Measurements from ENCODE around the gene FBXL4. TPM values are rescaled to one million over a fixed set of nuclear protein-coding genes. Genes with fewer than 3 reads are reported as not detected.
A peak's percentile ranks its signal among the peaks of the same experiment; 100 is the strongest.
"Not testable (repeated sequence)": the region's sequence is repeated elsewhere in the genome, so short reads cannot be mapped to it uniquely, and the experiment has no call there.

FBXL4 gene
- total RNA-seq, 2 donors from 2014 or later: 16.5 to 19.0 TPM

GRCh38 chr6:98941319-98941718, 6.4 kb downstream of the FBXL4 start:
- peaks cover 23 to 35% of the 10 kb centered on the region in 2 donors for H3K36me3 Mint-ChIP-seq (ENCODE audit: insufficient read depth in 2 of 2)
- peak overlapping the region in 1 of 2 donors; percentile 52 for H3K4me3 Mint-ChIP-seq
- H3K27ac Mint-ChIP-seq: no peak overlapping the region
- H3K9me3 Mint-ChIP-seq: peaks cover 4 to 6% of the 10 kb centered on the region in 2 donors
- no peak for DNase-seq
- H3K4me1 Mint-ChIP-seq (ENCODE audit: low read depth): peaks cover 59% of the 10 kb centered on the region
- peak in 1 of 2 donors; percentile 30 for ATAC-seq (replicated peaks in 1 of 2)
- H3K27me3 Mint-ChIP-seq (ENCODE audit: low read depth): no peaks in the 10 kb centered on the region

DNA sequence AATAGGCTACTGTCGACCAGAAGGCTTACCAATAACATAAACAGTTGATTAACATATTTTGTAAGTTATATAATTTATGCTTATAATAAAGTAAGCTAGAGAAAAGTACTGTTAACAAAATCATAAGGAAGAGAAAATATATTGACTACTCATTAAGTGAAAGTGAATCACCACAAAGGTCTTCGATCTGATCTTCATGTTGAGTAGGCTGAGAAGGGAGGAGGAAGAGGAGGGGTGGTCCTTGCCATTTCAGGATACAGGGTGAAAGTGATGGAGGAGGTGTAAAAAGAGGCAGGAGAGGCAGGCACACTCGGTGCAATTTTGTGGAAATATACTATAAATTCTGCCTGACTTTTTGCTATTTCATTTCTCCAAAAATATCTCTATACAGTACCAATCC, 10.4 kb downstream of the FBXL4 start:
- Mint-ChIP-seq H3K27ac (no peak overlapping the region), H3K4me3 (peak overlapping the region in 1 of 2 donors; percentile 7), H3K9me3 (peaks cover 1 to 6% of the 10 kb centered on the region in 2 donors), H3K4me1 (ENCODE audit: low read depth) (peaks cover 48% of the 10 kb centered on the region), H3K36me3 (ENCODE audit: insufficient read depth in 2 of 2) (peaks cover 19 to 32% of the 10 kb centered on the region in 2 donors), H3K27me3 (ENCODE audit: low read depth) (no peaks in the 10 kb centered on the region)
- DNase-seq (no peak), ATAC-seq (replicated peaks in 1 of 2) (peak in 1 of 2 donors; percentile 38)

GRCh38 chr6:98932381-98932780, 15.4 kb downstream of the FBXL4 start:
- no peak overlapping the region for H3K4me3 Mint-ChIP-seq
- peaks cover 0 to 16% of the 10 kb centered on the region in 2 donors for H3K36me3 Mint-ChIP-seq (ENCODE audit: insufficient read depth in 2 of 2)
- no peak for DNase-seq
- no peak for ATAC-seq (replicated peaks in 1 of 2)
- H3K27ac Mint-ChIP-seq: no peak overlapping the region
- no peaks in the 10 kb centered on the region for H3K9me3 Mint-ChIP-seq
- H3K4me1 Mint-ChIP-seq (ENCODE audit: low read depth): peaks cover 43% of the 10 kb centered on the region
- H3K27me3 Mint-ChIP-seq (ENCODE audit: low read depth): no peaks in the 10 kb centered on the region

GRCh38 chr6:98931696-98932095, 16.1 kb downstream of the FBXL4 start:
- Mint-ChIP-seq H3K4me1 (ENCODE audit: low read depth) (peaks cover 41% of the 10 kb centered on the region), H3K36me3 (ENCODE audit: insufficient read depth in 2 of 2) (peaks cover 0 to 16% of the 10 kb centered on the region in 2 donors), H3K27ac (no peak overlapping the region), H3K9me3 (no peaks in the 10 kb centered on the region), H3K4me3 (no peak overlapping the region), H3K27me3 (ENCODE audit: low read depth) (no peaks in the 10 kb centered on the region)
- DNase-seq (no peak), ATAC-seq (replicated peaks in 1 of 2) (no peak)

DNA sequence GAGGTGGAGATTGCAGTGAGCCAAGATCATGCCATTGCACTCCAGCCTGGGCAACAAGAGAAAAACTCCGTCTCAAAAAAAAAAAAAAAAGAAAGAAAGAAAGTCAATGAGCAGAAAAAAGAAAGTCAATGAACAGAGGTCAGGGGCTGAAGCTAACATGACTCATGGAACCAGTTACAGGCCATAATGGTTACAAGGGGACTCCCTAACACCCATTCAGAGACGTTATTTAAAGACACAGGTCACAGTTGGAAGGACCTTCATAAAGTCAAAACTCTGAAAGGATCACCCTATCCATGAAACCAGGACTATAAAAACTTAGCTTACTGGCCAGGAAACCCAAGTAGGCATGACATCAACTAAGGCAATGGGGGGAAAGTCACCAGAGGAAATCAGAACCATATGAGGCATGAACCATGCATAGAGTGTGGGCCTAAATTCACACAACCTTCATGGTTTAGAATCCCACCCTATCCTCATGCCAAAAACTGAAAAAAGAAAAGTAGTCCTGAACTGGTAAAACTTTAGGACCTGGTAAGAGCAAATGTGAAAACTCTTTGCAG, 18.2 kb downstream of the FBXL4 start:
- Mint-ChIP-seq H3K27ac (no peak overlapping the region), H3K36me3 (ENCODE audit: insufficient read depth in 2 of 2) (peaks cover 0 to 19% of the 10 kb centered on the region in 2 donors), H3K9me3 (no peaks in the 10 kb centered on the region)

GRCh38 chr6:98928688-98929087, 19.1 kb downstream of the FBXL4 start:
- Mint-ChIP-seq H3K27me3 (ENCODE audit: low read depth) (no peaks in the 10 kb centered on the region), H3K27ac (peak overlapping the region; percentile 8), H3K4me1 (ENCODE audit: low read depth) (peaks cover 29% of the 10 kb centered on the region), H3K36me3 (ENCODE audit: insufficient read depth in 2 of 2) (peaks cover 0 to 15% of the 10 kb centered on the region in 2 donors), H3K4me3 (no peak overlapping the region), H3K9me3 (no peaks in the 10 kb centered on the region)
- DNase-seq (no peak), ATAC-seq (replicated peaks in 1 of 2) (no peak)

More for the DNA sequence above, 18.2 kb downstream of the FBXL4 start:
- Mint-ChIP-seq H3K4me3 (no peak overlapping the region), H3K4me1 (ENCODE audit: low read depth) (peaks cover 38% of the 10 kb centered on the region), H3K27me3 (ENCODE audit: low read depth) (no peaks in the 10 kb centered on the region)
- ATAC-seq (replicated peaks in 1 of 2) (no peak), DNase-seq (no peak)

DNA sequence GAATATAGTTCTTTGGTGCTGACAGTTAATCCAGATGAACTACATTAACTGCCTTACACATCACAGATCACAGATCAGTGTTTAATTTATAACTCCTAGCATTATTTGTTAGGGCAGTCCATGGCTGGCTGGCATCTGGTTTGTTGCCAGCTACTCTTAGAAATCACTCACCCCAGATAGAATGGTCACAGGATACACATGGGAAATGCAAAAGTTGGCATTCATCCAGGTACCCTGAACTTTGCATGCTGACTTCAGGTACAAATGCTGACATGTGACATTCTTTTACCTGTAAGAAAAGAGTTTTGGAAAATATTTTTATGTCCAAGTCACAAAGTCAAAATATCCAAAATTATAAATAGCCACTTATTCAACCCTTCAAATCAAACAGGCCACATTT, 20.2 kb downstream of the FBXL4 start:
- Mint-ChIP-seq H3K4me1 (ENCODE audit: low read depth) (peaks cover 21% of the 10 kb centered on the region), H3K9me3 (no peaks in the 10 kb centered on the region), H3K27ac (no peak overlapping the region), H3K27me3 (ENCODE audit: low read depth) (no peaks in the 10 kb centered on the region), H3K36me3 (ENCODE audit: insufficient read depth in 2 of 2) (peaks cover 3 to 12% of the 10 kb centered on the region in 2 donors), H3K4me3 (no peak overlapping the region)
- no peak for DNase-seq
- no peak for ATAC-seq (replicated peaks in 1 of 2)

GRCh38 chr6:98925831-98926230, 21.9 kb downstream of the FBXL4 start:
- ATAC-seq (replicated peaks in 1 of 2) (no peak), DNase-seq (no peak)
- peaks cover 3 to 8% of the 10 kb centered on the region in 2 donors for H3K36me3 Mint-ChIP-seq (ENCODE audit: insufficient read depth in 2 of 2)
- H3K27ac Mint-ChIP-seq: no peak overlapping the region
- no peaks in the 10 kb centered on the region for H3K27me3 Mint-ChIP-seq (ENCODE audit: low read depth)
- H3K4me1 Mint-ChIP-seq (ENCODE audit: low read depth): peaks cover 16% of the 10 kb centered on the region
- H3K4me3 Mint-ChIP-seq: no peak overlapping the region
- no peaks in the 10 kb centered on the region for H3K9me3 Mint-ChIP-seq

DNA sequence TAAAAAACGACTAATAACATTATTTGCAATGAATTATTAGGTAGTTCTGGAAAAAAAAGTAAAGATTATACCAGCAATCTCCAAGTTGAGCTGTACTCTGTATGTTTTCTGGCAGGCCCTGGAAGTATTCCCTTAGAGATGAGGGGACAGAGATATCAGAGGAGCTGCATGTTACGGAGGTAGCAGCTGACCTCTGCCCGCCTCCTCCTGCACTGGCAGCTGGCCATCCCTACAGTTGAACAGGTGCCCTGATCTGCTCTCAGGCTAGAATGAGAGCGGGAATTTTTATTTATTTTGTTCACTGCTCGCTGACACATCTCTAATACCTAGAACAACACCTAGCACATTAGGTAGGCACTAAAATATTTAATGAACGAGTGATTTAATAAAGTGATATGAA, 23.1 kb downstream of the FBXL4 start:
- ATAC-seq (replicated peaks in 1 of 2) (no peak), DNase-seq (no peak)
- no peak overlapping the region for H3K27ac Mint-ChIP-seq
- no peaks in the 10 kb centered on the region for H3K9me3 Mint-ChIP-seq
- no peak overlapping the region for H3K4me3 Mint-ChIP-seq
- H3K36me3 Mint-ChIP-seq (ENCODE audit: insufficient read depth in 2 of 2): peaks cover 3 to 6% of the 10 kb centered on the region in 2 donors
- peaks cover 10% of the 10 kb centered on the region for H3K4me1 Mint-ChIP-seq (ENCODE audit: low read depth)
- no peaks in the 10 kb centered on the region for H3K27me3 Mint-ChIP-seq (ENCODE audit: low read depth)

DNA sequence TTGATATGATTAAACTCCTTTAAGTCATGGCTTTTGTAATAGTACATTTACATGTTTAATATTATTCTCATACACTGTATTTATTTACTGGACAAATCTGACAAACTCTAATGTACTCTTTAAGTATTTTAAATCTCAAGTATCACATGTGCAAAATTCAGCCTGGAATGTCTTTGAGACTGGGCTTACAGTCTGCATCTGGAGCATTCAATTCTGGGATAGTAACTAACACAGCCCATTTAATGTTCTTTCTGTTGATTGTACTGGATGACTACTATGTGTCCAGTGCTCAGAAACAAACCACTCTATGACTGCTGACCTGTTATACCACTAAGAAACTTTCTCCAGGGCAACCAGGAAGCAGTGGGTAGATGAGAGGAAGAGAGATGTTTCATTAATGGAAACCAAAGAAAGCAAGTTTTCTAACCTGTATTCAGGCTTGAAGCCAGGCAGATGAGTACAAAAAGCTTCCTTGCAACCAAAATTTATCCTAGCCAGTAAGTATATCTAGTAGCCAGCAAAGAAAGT, 26.8 kb downstream of the FBXL4 start:
- DNase-seq: no peak
- Mint-ChIP-seq H3K27ac (no peak overlapping the region), H3K27me3 (ENCODE audit: low read depth) (no peaks in the 10 kb centered on the region), H3K4me3 (no peak overlapping the region), H3K9me3 (no peaks in the 10 kb centered on the region), H3K36me3 (ENCODE audit: insufficient read depth in 2 of 2) (peaks cover 6 to 10% of the 10 kb centered on the region in 2 donors), H3K4me1 (ENCODE audit: low read depth) (no peaks in the 10 kb centered on the region)
- no peak for ATAC-seq (replicated peaks in 1 of 2)

DNA sequence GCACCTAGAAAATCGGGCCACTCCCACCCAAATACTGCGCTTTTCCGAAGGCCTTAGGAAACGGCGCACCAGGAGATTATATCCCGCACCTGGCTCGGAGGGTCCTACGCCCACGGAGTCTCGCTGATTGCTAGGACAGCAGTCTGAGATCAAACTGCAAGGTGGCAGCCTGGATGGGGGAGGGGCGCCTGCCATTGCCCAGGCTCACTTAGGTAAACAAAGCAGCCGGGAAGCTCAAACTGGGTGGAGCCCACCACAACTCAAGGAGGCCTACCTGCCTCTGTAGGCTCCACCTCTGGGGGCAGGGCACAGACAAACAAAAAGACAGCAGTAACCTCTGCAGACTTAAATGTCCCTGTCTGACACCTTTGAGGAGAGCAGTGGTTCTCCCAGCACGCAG, 36.8 kb downstream of the FBXL4 start:
- not testable (repeated sequence) for H3K27ac Mint-ChIP-seq; ATAC-seq (replicated peaks in 1 of 2); H3K27me3 Mint-ChIP-seq (ENCODE audit: low read depth); H3K4me3 Mint-ChIP-seq; H3K4me1 Mint-ChIP-seq (ENCODE audit: low read depth); DNase-seq
- Mint-ChIP-seq H3K9me3 (peaks cover 5 to 16% of the 10 kb centered on the region in 2 donors), H3K36me3 (ENCODE audit: insufficient read depth in 2 of 2) (peaks cover 19 to 45% of the 10 kb centered on the region in 2 donors)

GRCh38 chr6:98909236-98909635, 38.5 kb downstream of the FBXL4 start:
- DNase-seq (no peak), ATAC-seq (replicated peaks in 1 of 2) (no peak)
- H3K9me3 Mint-ChIP-seq: peaks cover 5 to 16% of the 10 kb centered on the region in 2 donors
- no peak overlapping the region for H3K4me3 Mint-ChIP-seq
- no peaks in the 10 kb centered on the region for H3K27me3 Mint-ChIP-seq (ENCODE audit: low read depth)
- H3K4me1 Mint-ChIP-seq (ENCODE audit: low read depth): no peaks in the 10 kb centered on the region
- peaks cover 21 to 45% of the 10 kb centered on the region in 2 donors for H3K36me3 Mint-ChIP-seq (ENCODE audit: insufficient read depth in 2 of 2)
- H3K27ac Mint-ChIP-seq: no peak overlapping the region

- H3K27ac Mint-ChIP-seq; H3K27me3 Mint-ChIP-seq (ENCODE audit: low read depth); ATAC-seq (replicated peaks in 1 of 2); H3K4me1 Mint-ChIP-seq (ENCODE audit: low read depth); DNase-seq; H3K9me3 Mint-ChIP-seq; H3K4me3 Mint-ChIP-seq: not testable (repeated sequence)
- peaks cover 11 to 40% of the 10 kb centered on the region in 2 donors for H3K36me3 Mint-ChIP-seq (ENCODE audit: insufficient read depth in 2 of 2)
Observed at GRCh38 chr6:98906342-98906741, 41.4 kb downstream of the FBXL4 start.

GRCh38 chr6:98905759-98906158, 42.0 kb downstream of the FBXL4 start:
- no peak for DNase-seq
- Mint-ChIP-seq H3K36me3 (ENCODE audit: insufficient read depth in 2 of 2) (peaks cover 16 to 44% of the 10 kb centered on the region in 2 donors), H3K27ac (no peak overlapping the region), H3K9me3 (peaks cover 0 to 5% of the 10 kb centered on the region in 2 donors), H3K4me3 (no peak overlapping the region), H3K4me1 (ENCODE audit: low read depth) (no peaks in the 10 kb centered on the region), H3K27me3 (ENCODE audit: low read depth) (no peaks in the 10 kb centered on the region)
- ATAC-seq (replicated peaks in 1 of 2): no peak

All from activated T-cell treated with anti-CD3 and anti-CD28 coated beads, Interleukin-2, amount 50 U/mL, for 72 hours (primary cell).